H1 (cell line): ENCODE results near the gene AOPEP. TPM values are rescaled to one million over a fixed set of nuclear protein-coding genes. Genes with fewer than 3 reads are reported as not detected.

Source experiments
- CTCF ChIA-PET: fragments of 300-600 bp; sonication (Branson Sonifier 250); formaldehyde crosslinking; loops from one replicate; lab custom pipeline; 2021; ENCODE audit not compliant: partially characterized antibody; lab: Charles Lee
- POLR2A ChIA-PET: fragments of 300-600 bp; sonication (Branson Sonifier 250); formaldehyde crosslinking; loops from one replicate; lab custom pipeline; 2021; ENCODE audit warnings: inconsistent platforms; ENCODE audit not compliant: partially characterized antibody; lab: Charles Lee
- DNase-seq, 2 experiments: peaks; one replicate each; pipeline versions ENCODE4 v3.0.0 to v3.0.0-alpha.2; 2010 to 2022; ENCODE audit warnings: low spot score in 2 of 2, low read depth in 1 of 2, mixed read lengths in 1 of 2
- FAIRE-seq: peaks from 2 replicates; lab custom pipeline; 2011; peaks lifted over from hg19 to GRCh38; lab: Jason Lieb, UNC
- H2AFZ ChIP-seq: 2 replicates; pipeline ENCODE4 v1.8.1; 2012; ENCODE audit warnings: low read length, inconsistent platforms
- H2AK5ac ChIP-seq: 2 replicates; pipeline ENCODE4 v1.6.1; 2013; ENCODE audit warnings: low read depth, low read length
- H2BK120ac ChIP-seq: replicated peaks from 2 replicates; pipeline ENCODE3; 2013; ENCODE audit warnings: low read depth, low read length, inconsistent platforms
- H2BK12ac ChIP-seq: 2 replicates; pipeline ENCODE4 v1.6.1; 2013; ENCODE audit warnings: low read depth, low read length
- H2BK15ac ChIP-seq: 2 replicates; pipeline ENCODE4 v1.6.1; 2013; ENCODE audit warnings: low read length
- H2BK20ac ChIP-seq: 2 replicates; pipeline ENCODE4 v1.6.1; 2013; ENCODE audit warnings: low read length
- H2BK5ac ChIP-seq: 2 replicates; pipeline ENCODE4 v1.6.1; 2013; ENCODE audit warnings: low read depth, low read length
- H3K14ac ChIP-seq: 2 replicates; pipeline ENCODE4 v1.6.1; 2013; ENCODE audit warnings: inconsistent platforms; ENCODE audit not compliant: insufficient read length
- H3K18ac ChIP-seq: 2 replicates; pipeline ENCODE4 v1.6.1; 2013; ENCODE audit warnings: low read length; ENCODE audit errors: extremely low read depth
- H3K23ac ChIP-seq: 2 replicates; pipeline ENCODE4 v1.6.1; 2013; ENCODE audit warnings: inconsistent platforms; ENCODE audit not compliant: insufficient read length
- H3K23me2 ChIP-seq: 2 replicates; pipeline ENCODE4 v1.6.1; 2013; ENCODE audit warnings: low read depth, low read length
- H3K27ac ChIP-seq: 2 replicates; pipeline ENCODE4 v1.6.1; 2011; ENCODE audit warnings: low read depth, low read length, inconsistent platforms
- H3K27me3 ChIP-seq, 4 experiments: replicated peaks in 1 of 4; 1 replicate in 1 of 4; 2 replicates in 3 of 4; pipeline versions ENCODE4 v1.6.1 to v1.8.1; 2011 to 2013; ENCODE audit warnings: low read length in 3 of 4, mild to moderate bottlenecking in 3 of 4, inconsistent platforms in 2 of 4, mixed read lengths in 2 of 4, moderate library complexity in 1 of 4; ENCODE audit not compliant: control insufficient read depth in 3 of 4, insufficient read depth in 3 of 4; ENCODE audit errors: extremely low read depth in 1 of 4
- H3K36me3 ChIP-seq, 4 experiments: 2 replicates each; pipeline versions ENCODE4 v1.6.1 to v1.8.1; 2011 to 2013; ENCODE audit warnings: mild to moderate bottlenecking in 4 of 4, low read length in 3 of 4, moderate library complexity in 2 of 4, control low read depth in 1 of 4, inconsistent platforms in 1 of 4; ENCODE audit not compliant: insufficient read depth in 4 of 4, control insufficient read depth in 2 of 4
- H3K4ac ChIP-seq: replicated peaks from 2 replicates; pipeline ENCODE3; 2013; ENCODE audit warnings: low read length, low read depth, mixed read lengths, inconsistent platforms; ENCODE audit not compliant: insufficient read length
- H3K4me1 ChIP-seq, 4 experiments: replicated peaks in 1 of 4; 1 replicate in 1 of 4; 2 replicates in 3 of 4; pipeline versions ENCODE4 v1.6.1 to v1.8.1; 2011 to 2013; ENCODE audit warnings: low read length in 3 of 4, inconsistent platforms in 2 of 4, mixed read lengths in 1 of 4; ENCODE audit not compliant: insufficient read depth in 4 of 4, control insufficient read depth in 3 of 4
- H3K4me2 ChIP-seq, 2 experiments: 2 replicates each; pipeline versions ENCODE4 v1.6.1 to v1.8.1; 2011 to 2013; ENCODE audit warnings: low read depth in 2 of 2, low read length in 2 of 2, control low read depth in 1 of 2, inconsistent platforms in 1 of 2, mild to moderate bottlenecking in 1 of 2; ENCODE audit not compliant: insufficient read depth in 1 of 2
- H3K4me3 ChIP-seq, 4 experiments: fragments of 200-600, 300-600 bp in 1 of 4; sonication (generic), shearing (Covaris generic), sonication (Bioruptor Twin) in 1 of 4; 2 replicates each; pipeline versions ENCODE4 v1.5.1 to v1.8.1; 2011 to 2016; ENCODE audit warnings: low read length in 4 of 4, low read depth in 3 of 4, control low read depth in 2 of 4, inconsistent platforms in 2 of 4, mild to moderate bottlenecking in 2 of 4, mixed read lengths in 1 of 4, moderate library complexity in 1 of 4; ENCODE audit not compliant: insufficient read depth in 2 of 4; ENCODE audit errors: extremely low read depth in 1 of 4
- H3K56ac ChIP-seq: replicated peaks from 2 replicates; pipeline ENCODE3; 2013; ENCODE audit warnings: low read depth, mild to moderate bottlenecking, mixed read lengths, low read length, inconsistent platforms; ENCODE audit not compliant: insufficient read length
- H3K79me1 ChIP-seq: 2 replicates; pipeline ENCODE4 v1.6.1; 2013; ENCODE audit warnings: low read depth, low read length, control low read depth
- H3K79me2 ChIP-seq, 2 experiments: 2 replicates each; pipeline versions ENCODE4 v1.6.1 to v1.8.1; 2012 to 2013; ENCODE audit warnings: low read length in 2 of 2, mild to moderate bottlenecking in 2 of 2, inconsistent platforms in 1 of 2; ENCODE audit not compliant: insufficient read depth in 2 of 2, control insufficient read depth in 1 of 2
- H3K9ac ChIP-seq, 4 experiments: replicated peaks in 1 of 4; 1 replicate in 1 of 4; 2 replicates in 3 of 4; pipeline versions ENCODE4 v1.6.1 to v1.8.1; 2011 to 2013; ENCODE audit warnings: low read depth in 3 of 4, low read length in 3 of 4, control low read depth in 2 of 4, mild to moderate bottlenecking in 2 of 4, moderate library complexity in 2 of 4, inconsistent platforms in 1 of 4; ENCODE audit errors: extremely low read depth in 1 of 4
- H3K9me3 ChIP-seq, 2 experiments: 2 replicates each; pipeline versions ENCODE4 v1.6.1 to v1.8.1; 2012 to 2013; ENCODE audit warnings: mild to moderate bottlenecking in 2 of 2, moderate library complexity in 2 of 2, control low read depth in 1 of 2, inconsistent platforms in 1 of 2, low read depth in 1 of 2, low read length in 1 of 2, mixed read lengths in 1 of 2; ENCODE audit not compliant: insufficient read depth in 2 of 2
- H4K20me1 ChIP-seq, 2 experiments: replicated peaks in 1 of 2; 2 replicates each; pipeline versions ENCODE3 to v1.8.1; 2011 to 2013; ENCODE audit warnings: inconsistent platforms in 2 of 2, low read length in 2 of 2, mild to moderate bottlenecking in 1 of 2; ENCODE audit not compliant: insufficient read depth in 2 of 2, control insufficient read depth in 1 of 2
- H4K5ac ChIP-seq: 2 replicates; pipeline ENCODE4 v1.6.1; 2013; ENCODE audit warnings: low read length, low read depth, mixed read lengths, inconsistent platforms; ENCODE audit not compliant: insufficient read length
- H4K8ac ChIP-seq: 2 replicates; pipeline ENCODE4 v1.8.0; 2013; ENCODE audit warnings: mild to moderate bottlenecking, moderate library complexity, low read length, inconsistent platforms; ENCODE audit not compliant: insufficient read depth; ENCODE audit errors: extremely low read depth
- H4K91ac ChIP-seq: replicated peaks from 2 replicates; pipeline ENCODE3; 2013; ENCODE audit warnings: low read length, mixed read lengths, inconsistent platforms; ENCODE audit not compliant: insufficient read length
- BCL11A ChIP-seq, 2 experiments: IDR thresholded peaks; one replicate each; pipeline ENCODE4 v1.6.1; 2011; ENCODE audit warnings: low read depth in 2 of 2, low read length in 2 of 2, mild to moderate bottlenecking in 2 of 2
- EGR1 ChIP-seq: IDR thresholded peaks from 2 replicates; pipeline ENCODE4 v1.6.1; 2011; ENCODE audit warnings: low read depth, low read length, borderline replicate concordance
- FOSL1 ChIP-seq: IDR thresholded peaks from 2 replicates; pipeline ENCODE4 v1.6.1; 2011; ENCODE audit warnings: mild to moderate bottlenecking, low read depth, low read length, moderate library complexity; ENCODE audit not compliant: insufficient read depth
- JUND ChIP-seq: IDR thresholded peaks from 2 replicates; pipeline ENCODE4 v1.6.1; 2011; ENCODE audit warnings: mild to moderate bottlenecking, improper control_type of control experiment, low read length
- NRF1 ChIP-seq: IDR thresholded peaks from 2 replicates; pipeline ENCODE4 v1.6.1; 2011; ENCODE audit warnings: mild to moderate bottlenecking, low read depth, low read length, improper control_type of control experiment
- PHF8 ChIP-seq: fragments of 200-600 bp; sonication (generic); conservative IDR thresholded peaks from 2 replicates; pipeline ENCODE4 v1.7.1; 2012; ENCODE audit warnings: low read depth, mild to moderate bottlenecking, inconsistent platforms, low read length, moderate library complexity
- POLR2A ChIP-seq, 2 experiments: IDR thresholded peaks; 1 replicate in 1 of 2; 2 replicates in 1 of 2; pipeline ENCODE4 v1.6.1; 2011; ENCODE audit warnings: low read depth in 2 of 2, low read length in 2 of 2, mild to moderate bottlenecking in 2 of 2; ENCODE audit errors: control extremely low read depth in 1 of 2
- RXRA ChIP-seq: IDR thresholded peaks from 2 replicates; pipeline ENCODE4 v1.6.1; 2011; ENCODE audit warnings: low read depth, mild to moderate bottlenecking, low read length, moderate library complexity; ENCODE audit not compliant: insufficient read depth
- SIN3A ChIP-seq, 2 experiments: IDR thresholded peaks in 1 of 2; conservative IDR thresholded peaks in 1 of 2; 2 replicates each; pipeline ENCODE4 v1.6.1; 2011 to 2012; ENCODE audit warnings: low read length in 2 of 2, improper control_type of control experiment in 1 of 2, low read depth in 1 of 2, mild to moderate bottlenecking in 1 of 2
- SP1 ChIP-seq: IDR thresholded peaks from 2 replicates; pipeline ENCODE4 v1.6.1; 2011; ENCODE audit warnings: low read depth, low read length
- TAF1 ChIP-seq: IDR thresholded peaks from 2 replicates; pipeline ENCODE4 v1.6.1; 2011; ENCODE audit warnings: mild to moderate bottlenecking, low read depth, low read length
- WGBS, 2 experiments: shearing (Covaris generic) in 1 of 2; methylation state at CpG; one replicate each; pipeline versions ENCODE4 v1.1.6 to v1.1.7; 2013 to 2015; ENCODE audit warnings: low lambda C conversion rate in 2 of 2, mixed read lengths in 2 of 2, inconsistent platforms in 1 of 2, low coverage in 1 of 2, missing lambda C conversion rate in 1 of 2; ENCODE audit not compliant: insufficient replicate concordance in 2 of 2, insufficient coverage in 1 of 2, insufficient read length in 1 of 2; ENCODE audit errors: extremely low coverage in 1 of 2, missing lambda C conversion rate in 1 of 2; 5-methylcytosine and 5-hydroxymethylcytosine counted together
- polyA plus RNA-seq, 7 experiments: library from polyadenylated mRNA; depleted of rRNA in 3 of 7; stranded (reverse) in 5 of 7; unstranded in 2 of 7; fragments of >200 nt in 5 of 7; fragments of 200-250 nt in 2 of 7; gene quantifications; 1 replicate in 5 of 7; 2 replicates in 1 of 7; 4 replicates in 1 of 7; pipeline versions ENCODE4 v1.2.1 to v1.2.3, GENCODE V29; 2011 to 2013; ENCODE audit warnings: missing spikeins in 2 of 7, mixed read lengths in 2 of 7
- total RNA-seq: library from RNA; stranded (reverse); fragmentation: NEBNext Ultra II Directional; extraction: Animal tissue kit (Norgen Biotek cat#: 25700); gene quantifications from 2 replicates; pipeline ENCODE4 v1.2.1, GENCODE V29; 2021
- TF ChIP-seq, protein P1 (sequence below), 3 experiments: IDR thresholded peaks; 1 replicate in 2 of 3; 2 replicates in 1 of 3; pipeline versions ENCODE4 v1.5.1 to v1.6.1; 2011; ENCODE audit warnings: low read length in 3 of 3, mild to moderate bottlenecking in 3 of 3, inconsistent platforms in 2 of 3, low read depth in 1 of 3, moderate library complexity in 1 of 3; ENCODE audit not compliant: insufficient read depth in 1 of 3; ENCODE audit errors: control extremely low read depth in 1 of 3

Gene AOPEP
- total and polyA plus RNA-seq, 2 of the 8 experiments (the other 6 are each of a cell fraction or from before 2014, with no cell fraction given), result 6.1 to 14.3 TPM

DNA sequence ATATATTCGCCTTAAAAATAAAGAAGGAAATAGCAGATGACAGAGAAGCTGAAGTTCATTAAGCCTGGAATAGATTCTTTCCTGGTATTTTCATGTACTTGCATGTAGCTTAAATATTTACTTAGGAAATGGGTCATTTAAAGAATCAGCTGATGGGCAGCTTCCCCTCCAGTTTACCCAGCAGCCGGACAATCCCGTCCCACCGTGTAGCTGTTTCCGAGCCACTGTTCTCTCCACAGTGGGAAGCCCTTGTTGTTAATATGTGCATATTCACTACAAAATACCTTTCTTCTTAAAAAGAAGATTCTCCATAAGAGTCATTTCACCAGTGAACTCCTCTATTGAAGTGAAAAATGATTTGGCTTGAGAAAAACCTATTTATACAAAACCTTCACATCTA, 404.0 kb downstream of the AOPEP start:
- POLR2A ChIA-PET, result interaction anchor here (1.3 kb wide), 1 partner anchor 12 kb away, joined by 3 read pairs; no protein-coding TSS in a partner anchor
- no peak overlapping the region for H4K5ac ChIP-seq
- no peak overlapping the region for H2BK120ac ChIP-seq
- H3K36me3 ChIP-seq, result no peaks in the 10 kb centered on the region
- DNase-seq (no peak), FAIRE-seq (peak; percentile 55)
- no peaks in the 10 kb centered on the region for H3K23me2 ChIP-seq
- no peak overlapping the region for H2AFZ ChIP-seq
- no peak overlapping the region for H4K91ac ChIP-seq
- 6% methylated on average over 5 of the region's 5 CpGs; no CpG with 5 or more reads in 1 of the 2 experiments for WGBS, 2 experiments
- H2AK5ac ChIP-seq, result no peak overlapping the region
- peak overlapping the region; percentile 11 to 64; a peak in 1 of 4 replicates for H3K4me2 ChIP-seq
- H3K4me3 ChIP-seq, result peak overlapping the region in 1 of 4 experiments; percentile 44; a peak in 1 of 8 replicates
- H3K27ac ChIP-seq, result no peak overlapping the region
- no peak overlapping the region for H3K9ac ChIP-seq
- peaks cover 5 to 26% (median 12%) of the 10 kb centered on the region in 4 experiments for H3K4me1 ChIP-seq
- H3K79me1 ChIP-seq, result no peaks in the 10 kb centered on the region
- H3K4ac ChIP-seq, result no peak overlapping the region
- no peak overlapping the region for H2BK5ac ChIP-seq
- H3K79me2 ChIP-seq, result no peaks in the 10 kb centered on the region
- H3K14ac ChIP-seq, result no peak overlapping the region
- no peaks in the 10 kb centered on the region for H3K27me3 ChIP-seq
- no peak overlapping the region for H3K56ac ChIP-seq
- H2BK12ac ChIP-seq, result no peak overlapping the region
- no peak overlapping the region for H3K23ac ChIP-seq
- no peaks in the 10 kb centered on the region for H3K9me3 ChIP-seq
- H4K20me1 ChIP-seq, result no peaks in the 10 kb centered on the region
- no peak overlapping the region for H3K18ac ChIP-seq
- no peak overlapping the region for H2BK15ac ChIP-seq
- H2BK20ac ChIP-seq, result no peak overlapping the region
- no peak overlapping the region for H4K8ac ChIP-seq
- CTCF ChIA-PET, result interaction anchor here (0.6 to 13.7 kb wide), 40 partner anchors 11 to 1481 kb away, joined by 3 to 209 read pairs (median 5); no protein-coding TSS in a partner anchor
- TF ChIP-seq BCL11A (IDR thresholded peaks at IDR 0.05; ENCODE audit: low read depth in 2 of 2, low read length in 2 of 2) (no peak), FOSL1 (no peak), EGR1 (no peak), SP1 (peak; percentile 91), PHF8 (no peak), TAF1 (no peak), POLR2A (IDR thresholded peaks at IDR 0.05; ENCODE audit: control extremely low read depth in 1 of 2, low read depth in 2 of 2, low read length in 2 of 2) (no peak), RXRA (no peak), JUND (no peak), SIN3A (conservative IDR thresholded peaks at IDR 0.05 in 1 of 2, IDR thresholded peaks at IDR 0.05 in 1 of 2; ENCODE audit: low read depth in 1 of 2, low read length in 2 of 2) (no peak), NRF1 (no peak)
- TF ChIP-seq, protein P1, sequence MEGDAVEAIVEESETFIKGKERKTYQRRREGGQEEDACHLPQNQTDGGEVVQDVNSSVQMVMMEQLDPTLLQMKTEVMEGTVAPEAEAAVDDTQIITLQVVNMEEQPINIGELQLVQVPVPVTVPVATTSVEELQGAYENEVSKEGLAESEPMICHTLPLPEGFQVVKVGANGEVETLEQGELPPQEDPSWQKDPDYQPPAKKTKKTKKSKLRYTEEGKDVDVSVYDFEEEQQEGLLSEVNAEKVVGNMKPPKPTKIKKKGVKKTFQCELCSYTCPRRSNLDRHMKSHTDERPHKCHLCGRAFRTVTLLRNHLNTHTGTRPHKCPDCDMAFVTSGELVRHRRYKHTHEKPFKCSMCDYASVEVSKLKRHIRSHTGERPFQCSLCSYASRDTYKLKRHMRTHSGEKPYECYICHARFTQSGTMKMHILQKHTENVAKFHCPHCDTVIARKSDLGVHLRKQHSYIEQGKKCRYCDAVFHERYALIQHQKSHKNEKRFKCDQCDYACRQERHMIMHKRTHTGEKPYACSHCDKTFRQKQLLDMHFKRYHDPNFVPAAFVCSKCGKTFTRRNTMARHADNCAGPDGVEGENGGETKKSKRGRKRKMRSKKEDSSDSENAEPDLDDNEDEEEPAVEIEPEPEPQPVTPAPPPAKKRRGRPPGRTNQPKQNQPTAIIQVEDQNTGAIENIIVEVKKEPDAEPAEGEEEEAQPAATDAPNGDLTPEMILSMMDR (IDR thresholded peaks at IDR 0.05; ENCODE audit: control extremely low read depth in 1 of 3, insufficient read depth in 1 of 3, low read depth in 1 of 3, low read length in 3 of 3), result no peak
